Breast epithelium (tissue), 4 donors: ENCODE data around the gene NCK2. TPM values are rescaled to one million over a fixed set of nuclear protein-coding genes. Genes with fewer than 3 reads are reported as not detected.
"Not testable (repeated sequence)": the region's sequence is repeated elsewhere in the genome, so short reads cannot be mapped to it uniquely, and the experiment has no call there.

Experiments used
- DNase-seq, 2 donors: peaks; one replicate each; pipeline ENCODE4 v3.0.0-alpha.2; 2019; ENCODE audit warnings: low spot score in 2 of 2
- H3K27ac ChIP-seq, 2 donors: fragments of 200-600 bp; sonication (generic) in 1 of 2; one replicate each; pipeline ENCODE4 v1.5.1; 2016 to 2019; ENCODE audit warnings: mild to moderate bottlenecking in 1 of 2
- H3K27me3 ChIP-seq, 2 donors: fragments of 200-600 bp; sonication (generic) in 1 of 2; one replicate each; pipeline versions ENCODE4 v1.5.1 to v1.6.0; 2017 to 2019; ENCODE audit warnings: control low read depth in 1 of 2, mild to moderate bottlenecking in 1 of 2
- H3K36me3 ChIP-seq: fragments of 200-600 bp; one replicate; pipeline ENCODE4 v1.5.1; 2019
- H3K4me1 ChIP-seq, 2 donors: fragments of 200-600 bp; sonication (generic); one replicate each; pipeline ENCODE4 v1.5.1; 2016 to 2019; ENCODE audit warnings: control low read depth in 1 of 2
- H3K4me3 ChIP-seq, 3 donors: fragments of 200-600 bp; sonication (generic); 1 replicate in 2 of 3; 2 replicates in 1 of 3; pipeline ENCODE4 v1.5.1; 2016 to 2019; ENCODE audit warnings: mild to moderate bottlenecking in 3 of 3, moderate library complexity in 2 of 3
- H3K9me3 ChIP-seq, 2 donors: fragments of 200-600 bp; sonication (generic) in 1 of 2; one replicate each; pipeline ENCODE4 v1.5.1; 2016 to 2019; ENCODE audit warnings: control low read depth in 1 of 2
- POLR2A ChIP-seq: fragments of 450-650 bp; IDR thresholded peaks from one replicate; pipeline ENCODE4 v1.6.1; 2016; ENCODE audit warnings: antibody characterized with exemption, mild to moderate bottlenecking, moderate library complexity
- POLR2AphosphoS5 ChIP-seq, 3 donors: sonication (generic); formaldehyde crosslinking; IDR thresholded peaks; one replicate each; pipeline ENCODE4 v1.6.1; 2017; ENCODE audit warnings: antibody characterized with exemption in 3 of 3
- intact Hi-C: fragments of 100-400 bp; cut with DNase I; formaldehyde crosslinking; loops from one replicate; pipeline ENCODE4 v1.15.1; 2023; ENCODE audit warnings: low total_unique reads
- total RNA-seq, 3 donors: library from RNA; depleted of rRNA; stranded (reverse); fragments of >200 nt; gene quantifications; one replicate each; pipeline ENCODE4 v1.1.0, GENCODE V29; 2016
- TF ChIP-seq, protein P1 (sequence below), 3 donors: fragments of 450-650 bp; IDR thresholded peaks; one replicate each; pipeline ENCODE4 v1.5.1; 2016 to 2017; ENCODE audit warnings: antibody characterized with exemption in 3 of 3, mild to moderate bottlenecking in 3 of 3, moderate library complexity in 3 of 3

Gene NCK2
- total RNA-seq, 3 donors from 2014 or later = 42.0 to 54.3 (median 46.9) TPM

DNA sequence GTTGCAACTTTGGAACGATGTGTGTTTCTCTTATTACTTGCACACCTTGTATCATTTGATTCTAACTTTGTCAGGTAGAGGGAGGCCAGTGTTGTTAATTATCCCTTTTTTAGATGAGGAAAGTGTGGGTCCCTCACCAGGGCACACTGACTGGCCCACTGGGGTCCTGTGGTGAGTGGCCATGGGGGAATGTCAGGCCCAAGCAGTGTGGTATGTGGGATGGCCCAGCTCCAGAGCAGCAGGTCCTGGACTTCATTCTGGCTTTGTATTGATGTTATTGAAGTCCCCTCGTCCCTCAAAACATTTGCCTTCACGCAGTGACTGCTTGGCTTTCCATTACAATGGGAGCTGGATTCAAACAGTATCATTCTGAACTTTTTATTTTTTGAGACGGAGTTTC lies 11.7 kb downstream of the NCK2 start:
- intact Hi-C loops = no loop called here
- TF ChIP-seq POLR2A = no peak
- TF ChIP-seq POLR2AphosphoS5 (IDR thresholded peaks at IDR 0.05) = no peak
- TF ChIP-seq, protein P1, sequence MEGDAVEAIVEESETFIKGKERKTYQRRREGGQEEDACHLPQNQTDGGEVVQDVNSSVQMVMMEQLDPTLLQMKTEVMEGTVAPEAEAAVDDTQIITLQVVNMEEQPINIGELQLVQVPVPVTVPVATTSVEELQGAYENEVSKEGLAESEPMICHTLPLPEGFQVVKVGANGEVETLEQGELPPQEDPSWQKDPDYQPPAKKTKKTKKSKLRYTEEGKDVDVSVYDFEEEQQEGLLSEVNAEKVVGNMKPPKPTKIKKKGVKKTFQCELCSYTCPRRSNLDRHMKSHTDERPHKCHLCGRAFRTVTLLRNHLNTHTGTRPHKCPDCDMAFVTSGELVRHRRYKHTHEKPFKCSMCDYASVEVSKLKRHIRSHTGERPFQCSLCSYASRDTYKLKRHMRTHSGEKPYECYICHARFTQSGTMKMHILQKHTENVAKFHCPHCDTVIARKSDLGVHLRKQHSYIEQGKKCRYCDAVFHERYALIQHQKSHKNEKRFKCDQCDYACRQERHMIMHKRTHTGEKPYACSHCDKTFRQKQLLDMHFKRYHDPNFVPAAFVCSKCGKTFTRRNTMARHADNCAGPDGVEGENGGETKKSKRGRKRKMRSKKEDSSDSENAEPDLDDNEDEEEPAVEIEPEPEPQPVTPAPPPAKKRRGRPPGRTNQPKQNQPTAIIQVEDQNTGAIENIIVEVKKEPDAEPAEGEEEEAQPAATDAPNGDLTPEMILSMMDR (IDR thresholded peaks at IDR 0.05) = no peak
- H3K27ac ChIP-seq = no peak overlapping the region

DNA sequence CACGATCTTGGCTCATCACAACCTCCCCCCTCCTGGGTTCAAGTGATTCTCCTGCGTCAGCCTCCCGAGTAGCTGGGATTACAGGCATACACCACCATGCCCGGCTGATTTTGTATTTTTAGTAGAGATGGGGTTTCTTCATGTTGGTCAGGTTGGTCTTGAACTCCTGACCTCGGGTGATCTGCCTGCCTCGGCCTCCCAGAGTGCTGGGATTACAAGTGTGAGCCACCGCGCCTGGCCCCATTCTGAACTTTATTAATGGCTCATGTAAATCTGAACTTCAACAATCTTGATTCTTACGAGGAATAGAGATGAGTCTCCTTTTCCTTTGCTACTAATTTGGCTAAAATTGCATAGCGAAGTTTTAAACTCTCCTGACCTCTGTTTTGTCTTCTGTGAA lies 12.2 kb downstream of the NCK2 start:
- intact Hi-C loops, H3K4me1 ChIP-seq, H3K27ac ChIP-seq, H3K9me3 ChIP-seq, H3K36me3 ChIP-seq, DNase-seq, H3K4me3 ChIP-seq, H3K27me3 ChIP-seq: not testable (repeated sequence)

More for the DNA sequence above, 11.7 kb downstream of the NCK2 start:
- no peaks in the 10 kb centered on the region for H3K9me3 ChIP-seq
- H3K27me3 ChIP-seq = no peaks in the 10 kb centered on the region
- no peaks in the 10 kb centered on the region for H3K36me3 ChIP-seq
- peaks cover 3 to 9% of the 10 kb centered on the region in 2 donors for H3K4me1 ChIP-seq
- H3K4me3 ChIP-seq = no peak overlapping the region
- no peak for DNase-seq

DNA sequence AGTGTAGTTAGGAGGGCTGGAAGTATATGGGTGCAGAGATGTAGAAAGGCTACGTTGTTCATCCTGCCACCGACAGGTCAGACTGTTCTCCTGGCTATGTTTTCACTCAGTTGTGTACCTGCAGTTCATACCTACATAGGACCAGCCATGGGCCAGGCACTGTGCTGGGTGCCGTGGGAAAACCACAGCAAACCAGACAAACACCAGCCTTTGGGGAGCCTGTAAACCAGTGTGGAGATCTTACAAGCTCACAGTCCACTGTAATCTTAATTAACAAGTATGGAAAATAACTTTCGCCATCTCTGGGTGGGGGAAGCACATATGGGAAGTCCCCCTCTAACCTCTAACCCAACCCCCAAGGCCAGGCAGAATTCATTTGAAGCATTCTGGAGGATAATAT lies 12.7 kb downstream of the NCK2 start:
- H3K4me3 ChIP-seq = no peak overlapping the region
- H3K9me3 ChIP-seq = no peaks in the 10 kb centered on the region
- H3K4me1 ChIP-seq = peaks cover 3 to 9% of the 10 kb centered on the region in 2 donors
- intact Hi-C loops = no loop called here
- peak overlapping the region in 1 of 2 donors; percentile 15 for H3K27ac ChIP-seq
- no peak for DNase-seq
- no peaks in the 10 kb centered on the region for H3K36me3 ChIP-seq
- no peaks in the 10 kb centered on the region for H3K27me3 ChIP-seq
- TF ChIP-seq POLR2A = no peak
- no peak for TF ChIP-seq POLR2AphosphoS5 (IDR thresholded peaks at IDR 0.05)
- TF ChIP-seq, protein P1 (IDR thresholded peaks at IDR 0.05) = no peak

DNA sequence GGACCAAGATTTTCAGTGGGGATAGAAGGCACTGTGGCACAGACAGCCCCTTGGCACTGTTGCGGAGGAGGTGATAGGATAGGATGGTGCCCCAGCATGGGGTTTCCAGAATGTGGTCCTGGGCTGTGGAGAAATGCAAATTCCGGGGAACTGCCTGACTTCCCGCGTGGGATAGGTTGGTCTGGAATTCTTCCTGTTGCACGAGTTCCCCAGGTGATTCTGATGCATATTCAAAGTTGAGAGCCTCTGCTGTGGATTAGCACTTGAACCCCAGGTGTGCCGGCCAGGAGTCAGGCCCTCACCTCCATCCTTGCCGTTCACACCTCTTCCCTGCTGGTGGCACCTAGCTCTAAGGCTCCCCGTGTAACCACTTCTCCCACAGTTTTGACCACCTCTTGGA lies 15.5 kb downstream of the NCK2 start:
- intact Hi-C loops = loop anchor here (1.0 kb wide), 1 partner anchor 8 kb away; no protein-coding TSS in a partner anchor
- Histone ChIP-seq H3K4me1 (peaks cover 0 to 6% of the 10 kb centered on the region in 2 donors), H3K27ac (no peak overlapping the region), H3K4me3 (no peak overlapping the region), H3K36me3 (no peaks in the 10 kb centered on the region), H3K27me3 (no peaks in the 10 kb centered on the region), H3K9me3 (no peaks in the 10 kb centered on the region)
- TF ChIP-seq POLR2A (no peak), POLR2AphosphoS5 (IDR thresholded peaks at IDR 0.05) (no peak)
- TF ChIP-seq, protein P1 (IDR thresholded peaks at IDR 0.05) = no peak
- DNase-seq = no peak

DNA sequence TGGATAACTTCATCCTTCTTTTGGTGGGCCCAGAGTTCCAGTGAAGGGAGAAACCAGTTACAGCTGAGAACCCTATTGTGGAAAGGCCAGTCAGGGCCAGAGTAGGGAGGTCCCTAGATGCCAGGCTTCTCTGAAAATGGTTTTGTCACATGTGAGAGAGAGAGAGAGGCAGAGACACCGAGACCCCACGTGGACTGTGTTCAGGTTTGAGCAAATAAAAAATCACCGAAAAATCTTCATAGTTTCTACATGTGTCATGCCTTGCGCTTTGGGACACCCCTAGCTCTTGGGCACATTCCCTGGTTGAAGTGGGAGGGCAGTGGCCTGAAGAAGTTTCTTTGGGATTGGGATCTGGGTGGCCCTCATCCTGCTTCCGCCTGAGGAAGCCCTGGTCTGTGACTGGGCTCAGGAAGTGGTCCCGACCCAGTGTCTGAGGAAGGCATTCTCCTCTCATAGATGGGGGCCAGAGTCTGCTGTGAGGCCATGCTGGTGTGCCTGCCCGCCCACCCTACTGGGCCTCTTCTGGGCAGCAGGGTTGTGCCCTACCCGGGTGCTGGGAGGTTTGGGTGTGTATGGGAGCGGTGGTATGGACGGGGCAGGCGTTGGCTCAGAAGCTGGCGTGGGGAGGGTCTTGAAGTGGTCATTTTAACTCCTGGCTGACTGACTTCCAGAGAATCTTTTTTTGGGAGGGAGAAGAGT lies 16.1 kb downstream of the NCK2 start:
- intact Hi-C loops = loop anchor here (1.0 kb wide), 1 partner anchor 8 kb away; no protein-coding TSS in a partner anchor
- no peaks in the 10 kb centered on the region for H3K36me3 ChIP-seq
- no peaks in the 10 kb centered on the region for H3K9me3 ChIP-seq
- TF ChIP-seq POLR2AphosphoS5 (IDR thresholded peaks at IDR 0.05) = no peak
- no peak for TF ChIP-seq POLR2A
- TF ChIP-seq, protein P1 (IDR thresholded peaks at IDR 0.05) = no peak
- H3K27me3 ChIP-seq = no peaks in the 10 kb centered on the region
- DNase-seq = no peak
- H3K4me1 ChIP-seq = peaks cover 0 to 5% of the 10 kb centered on the region in 2 donors
- H3K4me3 ChIP-seq = no peak overlapping the region
- H3K27ac ChIP-seq = peak overlapping the region in 1 of 2 donors; percentile 14
